ENCODE measurements around the gene NOP16. TPM values are rescaled to one million over a fixed set of nuclear protein-coding genes. Genes with fewer than 3 reads are reported as not detected.
A peak's percentile ranks its signal among the peaks of the same experiment; 100 is the strongest.

NOP16 gene
- total and polyA plus RNA-seq, 9 donors = 11.5 to 37.2 (median 31.4) TPM

GRCh38 chr5:176388003-176388443 lies 375 bp downstream of the NOP16 start:
- Histone ChIP-seq H3K36me3 (ENCODE audit: control insufficient read depth, insufficient read depth, low read length) (peaks cover 54% of the 10 kb centered on the region), H3K4me1 (ENCODE audit: control insufficient read depth, insufficient read depth, low read length) (peaks cover 15% of the 10 kb centered on the region), H3K4me3 (ENCODE audit: low read length) (peak overlapping the region; percentile 79), H3K27ac (ENCODE audit: low read length) (peak overlapping the region; percentile 36), H3K27me3 (ENCODE audit: control insufficient read depth, insufficient read depth, low read length) (no peaks in the 10 kb centered on the region), H3K9me3 (replicated peaks; ENCODE audit: control insufficient read depth, low read depth, low read length) (no peaks in the 10 kb centered on the region)
- under 1% methylated on average over 29 of the region's 29 CpGs for WGBS (ENCODE audit: insufficient coverage)
- peak; percentile 25 for DNase-seq

- 0% methylated on average over 3 of the region's 8 CpGs for WGBS (ENCODE audit: insufficient coverage)
- peak overlapping the region; percentile 79 for H3K4me3 ChIP-seq (ENCODE audit: low read length)
- no peak overlapping the region for H3K27ac ChIP-seq (ENCODE audit: low read length)
- peaks cover 54% of the 10 kb centered on the region for H3K36me3 ChIP-seq (ENCODE audit: control insufficient read depth, insufficient read depth, low read length)
- H3K4me1 ChIP-seq (ENCODE audit: control insufficient read depth, insufficient read depth, low read length) = peaks cover 15% of the 10 kb centered on the region
- DNase-seq = no peak
- H3K27me3 ChIP-seq (ENCODE audit: control insufficient read depth, insufficient read depth, low read length) = no peaks in the 10 kb centered on the region
- H3K9me3 ChIP-seq (replicated peaks; ENCODE audit: control insufficient read depth, low read depth, low read length) = no peaks in the 10 kb centered on the region
These were observed 943 bp downstream of the NOP16 start for GRCh38 chr5:176387384-176387925.

GRCh38 chr5:176386491-176386890 lies 1.9 kb downstream of the NOP16 start:
- WGBS (ENCODE audit: insufficient coverage) = no CpG with 5 or more reads among the region's 1 CpG
- Histone ChIP-seq H3K27ac (ENCODE audit: low read length) (no peak overlapping the region), H3K9me3 (replicated peaks; ENCODE audit: control insufficient read depth, low read depth, low read length) (no peaks in the 10 kb centered on the region), H3K4me3 (ENCODE audit: low read length) (no peak overlapping the region), H3K27me3 (ENCODE audit: control insufficient read depth, insufficient read depth, low read length) (no peaks in the 10 kb centered on the region), H3K4me1 (ENCODE audit: control insufficient read depth, insufficient read depth, low read length) (peaks cover 10% of the 10 kb centered on the region), H3K36me3 (ENCODE audit: control insufficient read depth, insufficient read depth, low read length) (peaks cover 55% of the 10 kb centered on the region)
- no peak for DNase-seq

- no peaks in the 10 kb centered on the region for H3K27me3 ChIP-seq (ENCODE audit: control insufficient read depth, insufficient read depth, low read length)
- H3K4me3 ChIP-seq (ENCODE audit: low read length) = no peak overlapping the region
- H3K36me3 ChIP-seq (ENCODE audit: control insufficient read depth, insufficient read depth, low read length) = peaks cover 58% of the 10 kb centered on the region
- no peak for DNase-seq
- WGBS (ENCODE audit: insufficient coverage) = 94% methylated on average over 8 of the region's 12 CpGs
- no peaks in the 10 kb centered on the region for H3K9me3 ChIP-seq (replicated peaks; ENCODE audit: control insufficient read depth, low read depth, low read length)
- peaks cover 10% of the 10 kb centered on the region for H3K4me1 ChIP-seq (ENCODE audit: control insufficient read depth, insufficient read depth, low read length)
- H3K27ac ChIP-seq (ENCODE audit: low read length) = no peak overlapping the region
These were observed 3.4 kb downstream of the NOP16 start for GRCh38 chr5:176384991-176385390.

GRCh38 chr5:176384366-176384930 lies 4.0 kb downstream of the NOP16 start:
- 80% methylated on average over 6 of the region's 8 CpGs for WGBS (ENCODE audit: insufficient coverage)
- Histone ChIP-seq H3K36me3 (ENCODE audit: control insufficient read depth, insufficient read depth, low read length) (peaks cover 58% of the 10 kb centered on the region), H3K27ac (ENCODE audit: low read length) (no peak overlapping the region), H3K27me3 (ENCODE audit: control insufficient read depth, insufficient read depth, low read length) (no peaks in the 10 kb centered on the region), H3K4me3 (ENCODE audit: low read length) (no peak overlapping the region), H3K4me1 (ENCODE audit: control insufficient read depth, insufficient read depth, low read length) (peaks cover 8% of the 10 kb centered on the region), H3K9me3 (replicated peaks; ENCODE audit: control insufficient read depth, low read depth, low read length) (no peaks in the 10 kb centered on the region)
- DNase-seq = no peak

- H3K9me3 ChIP-seq (replicated peaks; ENCODE audit: control insufficient read depth, low read depth, low read length) = no peaks in the 10 kb centered on the region
- no peaks in the 10 kb centered on the region for H3K27me3 ChIP-seq (ENCODE audit: control insufficient read depth, insufficient read depth, low read length)
- DNase-seq = no peak
- H3K36me3 ChIP-seq (ENCODE audit: control insufficient read depth, insufficient read depth, low read length) = peaks cover 58% of the 10 kb centered on the region
- 83% methylated on average over 7 of the region's 9 CpGs for WGBS (ENCODE audit: insufficient coverage)
- H3K4me1 ChIP-seq (ENCODE audit: control insufficient read depth, insufficient read depth, low read length) = peaks cover 8% of the 10 kb centered on the region
- H3K27ac ChIP-seq (ENCODE audit: low read length) = no peak overlapping the region
- H3K4me3 ChIP-seq (ENCODE audit: low read length) = no peak overlapping the region
These were observed 4.4 kb downstream of the NOP16 start for GRCh38 chr5:176383961-176384360.

GRCh38 chr5:176383248-176383905 lies 5.0 kb downstream of the NOP16 start:
- Histone ChIP-seq H3K27me3 (ENCODE audit: control insufficient read depth, insufficient read depth, low read length) (no peaks in the 10 kb centered on the region), H3K36me3 (ENCODE audit: control insufficient read depth, insufficient read depth, low read length) (peaks cover 58% of the 10 kb centered on the region), H3K4me3 (ENCODE audit: low read length) (no peak overlapping the region), H3K9me3 (replicated peaks; ENCODE audit: control insufficient read depth, low read depth, low read length) (no peaks in the 10 kb centered on the region), H3K27ac (ENCODE audit: low read length) (no peak overlapping the region), H3K4me1 (ENCODE audit: control insufficient read depth, insufficient read depth, low read length) (peaks cover 8% of the 10 kb centered on the region)
- DNase-seq = no peak
- WGBS (ENCODE audit: insufficient coverage) = 80% methylated on average over 8 of the region's 15 CpGs

- 78% methylated on average over 2 of the region's 3 CpGs for WGBS (ENCODE audit: insufficient coverage)
- Histone ChIP-seq H3K9me3 (replicated peaks; ENCODE audit: control insufficient read depth, low read depth, low read length) (no peaks in the 10 kb centered on the region), H3K4me3 (ENCODE audit: low read length) (no peak overlapping the region), H3K27me3 (ENCODE audit: control insufficient read depth, insufficient read depth, low read length) (no peaks in the 10 kb centered on the region), H3K36me3 (ENCODE audit: control insufficient read depth, insufficient read depth, low read length) (peaks cover 61% of the 10 kb centered on the region), H3K4me1 (ENCODE audit: control insufficient read depth, insufficient read depth, low read length) (peaks cover 8% of the 10 kb centered on the region), H3K27ac (ENCODE audit: low read length) (no peak overlapping the region)
- no peak for DNase-seq
These were observed 5.7 kb downstream of the NOP16 start for GRCh38 chr5:176382721-176383120.

- no peak overlapping the region for H3K4me3 ChIP-seq (ENCODE audit: low read length)
- H3K4me1 ChIP-seq (ENCODE audit: control insufficient read depth, insufficient read depth, low read length) = peaks cover 3% of the 10 kb centered on the region
- H3K27me3 ChIP-seq (ENCODE audit: control insufficient read depth, insufficient read depth, low read length) = no peaks in the 10 kb centered on the region
- DNase-seq = no peak
- 67% methylated on average over 1 of the region's 3 CpGs for WGBS (ENCODE audit: insufficient coverage)
- no peaks in the 10 kb centered on the region for H3K9me3 ChIP-seq (replicated peaks; ENCODE audit: control insufficient read depth, low read depth, low read length)
- H3K27ac ChIP-seq (ENCODE audit: low read length) = no peak overlapping the region
- H3K36me3 ChIP-seq (ENCODE audit: control insufficient read depth, insufficient read depth, low read length) = peaks cover 62% of the 10 kb centered on the region
These were observed 6.4 kb downstream of the NOP16 start for GRCh38 chr5:176381979-176382378.

- no peak for DNase-seq
- WGBS (ENCODE audit: insufficient coverage) = 95% methylated on average over 2 of the region's 3 CpGs
- Histone ChIP-seq H3K27me3 (ENCODE audit: control insufficient read depth, insufficient read depth, low read length) (no peaks in the 10 kb centered on the region), H3K9me3 (replicated peaks; ENCODE audit: control insufficient read depth, low read depth, low read length) (no peaks in the 10 kb centered on the region), H3K4me3 (ENCODE audit: low read length) (no peak overlapping the region), H3K4me1 (ENCODE audit: control insufficient read depth, insufficient read depth, low read length) (no peaks in the 10 kb centered on the region), H3K36me3 (ENCODE audit: control insufficient read depth, insufficient read depth, low read length) (peaks cover 59% of the 10 kb centered on the region), H3K27ac (ENCODE audit: low read length) (no peak overlapping the region)
These were observed 7.0 kb downstream of the NOP16 start for GRCh38 chr5:176381423-176381822.
